Cerebellar nuclear complex (tissue), 1 donor: ENCODE measurements around the gene KDM4C.

Experiments
- DNase-seq, 2 experiments: peaks; one replicate each; lab custom pipeline; 2025; lab: John Stamatoyannopoulos, UW

KDM4C gene

DNA sequence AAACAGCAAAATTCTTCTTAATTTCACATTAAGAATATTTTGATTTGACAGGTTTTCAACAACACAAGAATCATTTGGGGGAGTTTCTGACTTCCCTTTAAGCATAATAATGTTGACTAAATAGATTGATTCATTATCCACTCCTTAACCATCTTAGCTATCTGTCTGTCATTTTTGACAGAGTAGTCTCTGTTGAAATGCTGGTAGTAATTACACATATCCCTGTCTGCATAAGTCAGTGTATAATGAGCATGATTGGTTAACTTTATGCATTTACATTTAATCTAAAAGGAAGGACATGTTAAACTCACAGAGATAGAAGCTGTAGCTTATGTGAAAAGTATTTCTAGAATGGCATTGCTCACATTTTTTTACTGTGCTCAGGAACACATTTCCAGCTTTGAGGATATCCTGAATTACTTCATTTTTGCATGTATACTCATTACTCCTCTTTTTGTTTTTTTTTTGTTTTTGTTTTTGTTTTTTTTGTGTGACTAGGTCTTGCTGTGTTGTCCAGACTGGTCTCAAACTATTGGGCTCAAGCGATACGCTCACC is 385.9 kb downstream of the KDM4C start:
- DNase-seq: no peak

GRCh38 chr9:7144265-7145046 is 386.7 kb downstream of the KDM4C start:
- no peak for DNase-seq

GRCh38 chr9:7145361-7146069 is 387.7 kb downstream of the KDM4C start:
- no peak for DNase-seq

DNA sequence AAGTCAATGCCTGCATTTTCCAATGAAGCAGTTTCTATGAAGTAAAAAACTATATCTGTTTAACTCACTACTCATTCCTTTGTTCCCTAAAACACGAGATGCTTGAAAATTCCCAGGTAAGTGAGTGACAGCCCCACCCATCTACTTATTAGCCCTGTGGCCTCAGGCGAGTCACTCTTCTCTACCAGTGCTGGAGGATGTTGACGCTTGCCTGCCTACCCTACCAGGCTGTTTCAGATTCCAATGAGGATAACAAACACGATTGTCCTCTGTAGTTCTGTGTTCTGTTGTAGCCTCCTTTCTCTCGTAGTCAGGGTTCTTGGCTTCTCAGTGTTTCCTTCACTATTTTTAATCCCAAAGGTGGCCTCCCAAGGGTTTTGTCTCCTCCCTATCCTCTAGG is 388.8 kb downstream of the KDM4C start:
- no peak for DNase-seq

DNA sequence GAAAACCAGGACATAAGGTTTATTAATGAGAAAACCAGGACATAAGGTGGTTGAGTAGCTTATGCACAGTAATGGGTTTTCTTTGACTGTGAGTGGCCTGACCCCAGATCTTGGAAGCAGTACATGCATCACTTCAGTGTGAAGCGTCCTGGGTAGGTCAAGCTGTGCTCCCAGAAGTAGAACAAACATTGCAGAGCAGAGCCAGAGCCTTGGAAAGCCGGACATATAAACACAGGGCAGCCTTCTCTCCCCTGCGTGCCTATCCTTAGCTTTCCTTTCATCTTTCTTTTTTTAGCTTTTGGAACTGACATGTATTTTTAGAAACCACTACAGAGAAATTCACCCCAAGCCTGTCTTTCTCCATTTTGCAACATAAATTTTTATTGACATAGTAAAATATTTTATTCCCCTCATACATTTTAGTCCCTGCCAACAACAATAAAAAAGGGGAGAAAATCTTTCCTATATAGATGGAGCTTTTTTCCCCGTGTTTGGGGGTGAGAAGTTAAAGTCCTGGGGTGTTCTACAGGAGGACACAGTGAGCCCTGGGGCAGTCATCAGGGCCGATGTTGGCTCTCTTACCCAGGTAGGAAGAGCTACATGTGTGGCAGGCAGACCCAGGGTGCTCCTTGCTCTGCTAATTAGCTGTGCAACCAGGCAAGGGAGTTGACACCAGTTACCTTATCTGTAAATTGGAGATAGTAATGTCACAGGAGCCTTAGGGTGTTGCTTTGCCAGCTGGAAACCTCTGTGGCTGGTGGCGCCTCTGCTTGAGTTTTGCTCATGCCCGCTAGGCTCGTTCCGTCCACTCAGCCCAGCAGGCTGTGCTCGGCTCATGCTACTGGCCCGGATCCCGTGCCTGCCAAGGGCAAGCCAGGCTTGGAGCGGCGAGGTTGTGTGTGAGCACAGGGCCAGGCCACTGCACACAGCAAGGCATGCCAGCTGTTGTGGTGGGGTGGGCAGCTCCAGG is 389.6 kb downstream of the KDM4C start:
- peak; percentile 38 to 40 for DNase-seq

DNA sequence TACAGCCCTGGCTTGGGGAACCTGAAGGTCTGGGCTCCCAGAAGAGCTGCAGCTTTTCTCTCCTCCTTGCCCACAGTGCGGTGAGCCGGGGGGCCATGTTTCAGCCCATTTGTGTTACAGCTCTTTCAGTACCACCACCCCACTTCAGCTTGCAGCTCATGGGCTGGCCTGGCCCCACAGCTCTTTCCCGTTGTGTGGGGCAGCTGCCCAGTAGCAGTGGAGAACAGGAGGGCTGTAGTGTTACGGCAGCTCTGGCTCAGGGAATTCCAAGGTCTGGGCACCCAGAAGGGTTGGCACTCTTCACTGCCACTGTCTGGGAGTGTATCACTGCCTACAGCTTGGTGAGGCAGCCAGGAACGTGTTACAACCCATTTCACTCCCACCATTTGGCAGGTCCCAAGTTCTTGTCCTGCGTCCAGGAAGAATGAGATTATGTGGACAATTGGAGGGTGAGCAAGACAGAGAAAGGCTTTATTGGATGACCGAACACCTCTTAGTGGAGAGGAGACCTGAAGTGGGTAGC is 390.5 kb downstream of the KDM4C start:
- no peak for DNase-seq

- no peak for DNase-seq
Measured at GRCh38 chr9:7149258-7149657, 391.5 kb downstream of the KDM4C start.

- no peak for DNase-seq
Measured at GRCh38 chr9:7150153-7150890, 392.5 kb downstream of the KDM4C start.

GRCh38 chr9:7153134-7153533 is 395.4 kb downstream of the KDM4C start:
- DNase-seq: no peak

DNA sequence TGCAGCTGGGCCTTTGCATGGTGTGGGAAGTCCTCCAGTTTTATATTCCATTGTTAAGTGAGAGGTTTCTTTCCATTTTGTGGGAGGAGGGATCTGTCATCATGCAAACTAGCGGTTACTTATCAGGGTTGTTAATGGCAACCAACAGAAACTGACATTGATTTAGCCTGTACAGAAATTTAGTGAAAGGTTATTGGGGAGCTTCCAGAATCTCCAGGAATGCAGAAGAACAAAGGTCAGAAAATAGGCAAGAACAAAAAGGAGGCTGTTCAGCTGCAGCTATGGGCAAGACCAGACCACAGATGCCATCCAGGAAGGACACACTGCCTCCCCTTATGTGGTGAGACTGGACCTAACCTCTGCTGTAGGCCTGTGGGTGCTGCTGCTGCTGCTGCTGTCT is 395.8 kb downstream of the KDM4C start:
- no peak for DNase-seq

GRCh38 chr9:7154003-7154619 is 396.3 kb downstream of the KDM4C start:
- DNase-seq: no peak

GRCh38 chr9:7154650-7155049 is 396.9 kb downstream of the KDM4C start:
- DNase-seq: no peak

DNA sequence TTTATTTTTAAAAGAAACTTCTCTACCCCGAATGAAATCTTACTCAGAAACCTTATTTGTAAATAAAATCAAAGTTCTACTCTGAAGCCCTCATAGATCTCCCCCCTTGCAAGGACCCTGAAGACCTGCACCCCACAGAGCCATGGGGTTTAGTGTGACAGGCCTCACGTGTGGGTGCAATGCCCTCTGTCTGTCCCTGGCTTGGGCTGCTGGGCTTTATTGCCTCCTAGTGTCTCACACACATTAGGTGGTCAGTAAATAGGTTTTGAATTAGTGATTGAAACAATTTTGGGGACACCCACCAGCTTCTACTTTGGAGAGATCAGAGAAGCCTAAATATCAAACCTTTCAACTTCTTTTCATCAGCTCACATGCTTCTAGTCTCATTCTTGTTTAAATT is 403.7 kb downstream of the KDM4C start:
- no peak for DNase-seq

DNA sequence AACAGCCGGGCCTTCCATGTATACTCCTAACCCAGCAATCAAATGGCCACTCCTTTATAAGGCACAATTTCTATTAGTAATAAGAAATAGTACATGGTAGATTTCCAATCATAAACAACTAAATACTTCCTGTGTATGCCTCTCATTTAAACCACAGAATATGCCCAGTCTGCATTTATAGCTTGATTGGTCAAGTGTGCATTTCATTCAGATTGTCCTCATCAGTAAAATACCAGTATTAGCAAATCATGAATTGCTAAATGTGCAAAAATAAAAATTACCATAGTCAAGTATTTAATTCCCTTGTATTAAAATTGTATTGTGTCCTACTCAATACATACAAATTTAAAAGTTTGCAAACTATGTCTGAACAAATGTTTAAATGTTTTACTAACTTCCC is 406.2 kb downstream of the KDM4C start:
- DNase-seq: no peak

DNA sequence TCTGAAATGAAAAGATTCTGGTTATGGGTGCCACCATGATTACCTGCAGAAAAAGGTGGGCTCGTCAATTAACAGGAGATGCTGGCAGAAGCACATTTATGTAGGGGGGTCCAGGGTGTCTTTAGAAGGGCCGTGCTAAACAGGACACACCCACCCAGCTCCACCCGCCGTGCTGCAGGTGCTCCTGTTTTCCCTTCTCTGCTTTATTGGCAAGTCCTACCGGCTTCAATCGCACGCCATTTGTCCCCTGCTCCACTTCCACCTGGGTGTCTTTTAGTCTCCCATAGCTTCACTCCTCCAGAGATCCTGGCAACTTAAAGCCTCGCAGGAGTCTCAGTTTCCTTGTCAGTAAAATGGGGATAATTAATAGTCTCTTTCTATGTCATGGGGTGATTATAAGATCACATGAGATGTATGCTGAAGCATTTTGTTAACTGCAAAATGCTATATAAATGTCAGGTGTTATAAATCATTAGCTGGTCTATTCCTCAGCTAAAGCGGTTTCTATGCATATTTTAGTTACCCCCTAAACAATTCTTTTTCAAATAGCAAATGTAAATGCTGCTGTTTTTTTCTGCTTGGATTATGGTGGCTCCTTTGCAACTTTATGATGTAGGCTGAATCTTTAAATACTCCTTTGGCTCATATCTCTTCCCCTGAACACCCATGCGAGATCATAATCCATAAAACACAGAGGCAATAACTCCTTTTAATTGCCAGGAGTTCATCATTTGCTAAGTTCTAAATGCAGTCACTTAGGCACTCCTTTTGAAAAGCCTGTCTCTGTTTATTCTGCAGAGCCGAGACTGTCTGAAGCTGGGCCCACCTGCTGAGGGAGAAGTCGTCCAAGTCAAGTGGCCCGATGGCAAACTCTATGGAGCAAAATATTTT is 406.9 kb downstream of the KDM4C start:
- no peak for DNase-seq

- DNase-seq: no peak
Measured at GRCh38 chr9:7165331-7165975, 407.7 kb downstream of the KDM4C start.

DNA sequence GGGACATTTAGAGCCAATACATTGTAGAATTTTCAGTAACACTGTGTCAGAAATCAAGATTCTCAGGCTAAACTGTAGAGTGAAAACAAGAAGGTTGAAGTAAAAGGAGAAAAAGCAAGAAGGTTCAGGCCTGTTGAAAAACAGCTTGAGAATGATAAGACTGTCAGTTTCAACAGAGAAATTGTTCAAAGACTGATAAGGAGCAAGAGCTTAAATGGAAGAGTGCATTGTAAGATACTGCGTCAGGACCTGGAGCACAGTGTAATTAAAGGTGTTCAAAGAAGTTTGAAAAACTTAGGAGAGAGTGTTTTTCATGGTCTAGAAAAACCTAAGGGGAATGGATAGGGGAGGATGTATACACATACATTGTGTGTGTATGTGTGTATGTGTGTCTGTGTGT is 408.3 kb downstream of the KDM4C start:
- DNase-seq: no peak

DNA sequence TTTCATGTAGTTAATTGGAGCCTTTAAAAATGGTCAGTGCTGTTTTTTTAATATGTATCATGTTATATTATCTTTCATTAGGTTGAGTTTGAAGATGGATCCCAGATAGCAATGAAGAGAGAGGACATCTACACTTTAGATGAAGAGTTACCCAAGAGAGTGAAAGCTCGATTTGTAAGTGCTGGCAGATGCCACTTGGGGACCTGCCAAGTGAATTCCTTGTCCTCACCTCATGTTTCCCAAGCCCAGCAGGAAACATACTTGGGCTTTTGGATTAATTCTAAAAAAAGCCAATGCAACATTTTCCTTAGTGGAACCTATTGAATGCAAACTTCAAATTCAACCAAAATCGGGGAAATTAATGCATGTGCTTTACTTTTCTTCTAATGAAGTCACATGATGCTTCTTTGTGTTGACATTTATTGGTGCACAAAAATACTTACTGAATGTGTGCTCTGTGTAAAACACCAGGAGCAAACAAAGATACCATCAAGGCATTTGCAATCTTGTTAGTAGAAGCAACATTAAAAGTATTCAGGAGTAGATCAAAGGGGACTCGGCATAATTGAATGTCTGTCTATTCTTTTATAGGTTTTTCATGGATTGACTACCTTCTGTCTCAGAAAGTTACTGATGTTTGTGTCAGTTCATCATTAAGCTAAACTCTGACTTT is 412.1 kb downstream of the KDM4C start:
- peak in 1 of 2 experiments; percentile 28 for DNase-seq
